Epithelial cell of proximal tubule (primary cell): ENCODE data around the gene E2F2. TPM values are rescaled to one million over a fixed set of nuclear protein-coding genes. Genes with fewer than 3 reads are reported as not detected.

Experiments
- DNase-seq: peaks from one replicate; pipeline ENCODE4 v3.0.0-alpha.2; 2011; ENCODE audit warnings: low read depth
- H3K4me3 ChIP-seq: 2 replicates; pipeline ENCODE4 v1.5.1; 2011; ENCODE audit warnings: low read depth, mild to moderate bottlenecking, low read length
- total RNA-seq: library from RNA; depleted of rRNA; stranded (reverse); fragments of >200 nt; gene quantifications from 2 replicates; pipeline ENCODE4 v1.2.3, GENCODE V29; 2015
- TF ChIP-seq, protein P1 (sequence below): conservative IDR thresholded peaks from 2 replicates; pipeline ENCODE4 v1.5.1; 2012; ENCODE audit warnings: low read depth, mild to moderate bottlenecking, low read length

Gene E2F2
- total RNA-seq, 1 donor from 2014 or later, result 4.0 TPM

DNA sequence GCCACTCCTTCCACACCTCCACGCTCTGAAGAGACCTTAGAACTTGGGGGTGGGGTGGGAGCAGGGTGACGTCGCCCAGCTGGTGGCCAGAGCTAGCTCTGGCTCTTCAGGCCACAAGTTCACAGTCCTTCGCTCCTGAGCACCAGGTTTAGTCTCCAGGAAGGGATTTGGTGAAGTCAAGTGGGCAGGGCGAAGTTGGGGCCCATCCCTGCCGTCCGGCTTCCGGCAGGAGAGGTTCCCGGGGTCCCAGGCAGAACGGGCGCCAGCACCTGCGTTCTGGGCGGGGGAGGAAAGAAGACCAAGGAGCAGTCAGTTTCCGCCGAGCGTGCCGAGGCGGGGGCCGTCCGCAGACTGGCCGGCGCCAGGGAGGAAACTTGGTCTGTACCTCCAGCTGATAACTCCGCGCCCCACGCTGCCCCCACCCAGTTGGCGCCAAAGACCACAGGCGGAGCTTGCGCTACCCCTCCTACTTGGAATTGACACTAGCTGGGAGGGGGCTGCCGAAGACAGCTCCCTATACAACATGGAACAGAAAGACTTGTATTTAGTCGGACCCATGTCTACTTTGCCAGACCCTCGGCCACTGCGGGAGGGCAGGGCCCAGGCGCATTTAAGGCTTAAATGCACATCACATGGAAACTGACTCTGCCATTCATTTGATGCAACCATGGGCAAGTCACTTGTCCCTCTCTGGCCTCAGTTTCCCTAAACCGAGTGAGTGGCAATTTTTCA lies 27.3 kb upstream of the E2F2 start:
- DNase-seq, result no peak

DNA sequence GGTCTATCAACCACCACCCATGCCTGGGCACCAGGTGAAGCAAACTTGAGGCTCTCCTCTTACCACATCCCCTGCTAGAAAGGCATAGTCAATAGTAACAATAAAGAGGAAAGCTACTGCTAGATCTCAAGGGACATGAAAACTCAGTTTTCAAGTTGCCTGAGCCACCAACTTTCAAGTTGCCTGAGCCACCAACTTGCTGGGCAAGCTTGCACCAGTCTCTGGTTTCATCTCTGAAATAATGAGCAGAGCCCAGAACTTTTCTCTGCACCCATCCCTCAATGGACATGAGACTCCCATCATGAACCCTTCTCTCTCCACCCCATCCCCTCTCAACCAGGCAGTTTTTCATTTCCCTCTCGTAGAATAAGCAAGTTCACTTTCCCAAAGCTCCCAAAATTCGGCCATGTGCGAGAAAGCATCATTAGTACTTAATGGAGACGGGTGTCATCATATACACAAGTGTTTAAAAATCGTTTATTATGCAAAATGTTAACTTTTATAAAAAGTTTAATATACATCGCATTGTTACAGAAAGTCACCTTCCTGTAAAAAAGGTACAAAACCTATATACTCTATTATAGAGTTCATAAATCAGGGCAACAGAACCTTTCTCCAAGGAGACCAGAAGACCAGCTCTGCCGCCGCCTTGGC lies 26.6 kb upstream of the E2F2 start:
- no peak for DNase-seq
- H3K4me3 ChIP-seq, result peak overlapping the region; percentile 75
- TF ChIP-seq, protein P1, sequence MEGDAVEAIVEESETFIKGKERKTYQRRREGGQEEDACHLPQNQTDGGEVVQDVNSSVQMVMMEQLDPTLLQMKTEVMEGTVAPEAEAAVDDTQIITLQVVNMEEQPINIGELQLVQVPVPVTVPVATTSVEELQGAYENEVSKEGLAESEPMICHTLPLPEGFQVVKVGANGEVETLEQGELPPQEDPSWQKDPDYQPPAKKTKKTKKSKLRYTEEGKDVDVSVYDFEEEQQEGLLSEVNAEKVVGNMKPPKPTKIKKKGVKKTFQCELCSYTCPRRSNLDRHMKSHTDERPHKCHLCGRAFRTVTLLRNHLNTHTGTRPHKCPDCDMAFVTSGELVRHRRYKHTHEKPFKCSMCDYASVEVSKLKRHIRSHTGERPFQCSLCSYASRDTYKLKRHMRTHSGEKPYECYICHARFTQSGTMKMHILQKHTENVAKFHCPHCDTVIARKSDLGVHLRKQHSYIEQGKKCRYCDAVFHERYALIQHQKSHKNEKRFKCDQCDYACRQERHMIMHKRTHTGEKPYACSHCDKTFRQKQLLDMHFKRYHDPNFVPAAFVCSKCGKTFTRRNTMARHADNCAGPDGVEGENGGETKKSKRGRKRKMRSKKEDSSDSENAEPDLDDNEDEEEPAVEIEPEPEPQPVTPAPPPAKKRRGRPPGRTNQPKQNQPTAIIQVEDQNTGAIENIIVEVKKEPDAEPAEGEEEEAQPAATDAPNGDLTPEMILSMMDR, result no peak

More for the DNA sequence above, 27.3 kb upstream of the E2F2 start:
- TF ChIP-seq, protein P1, result no peak
- H3K4me3 ChIP-seq, result peak overlapping the region; percentile 75

DNA sequence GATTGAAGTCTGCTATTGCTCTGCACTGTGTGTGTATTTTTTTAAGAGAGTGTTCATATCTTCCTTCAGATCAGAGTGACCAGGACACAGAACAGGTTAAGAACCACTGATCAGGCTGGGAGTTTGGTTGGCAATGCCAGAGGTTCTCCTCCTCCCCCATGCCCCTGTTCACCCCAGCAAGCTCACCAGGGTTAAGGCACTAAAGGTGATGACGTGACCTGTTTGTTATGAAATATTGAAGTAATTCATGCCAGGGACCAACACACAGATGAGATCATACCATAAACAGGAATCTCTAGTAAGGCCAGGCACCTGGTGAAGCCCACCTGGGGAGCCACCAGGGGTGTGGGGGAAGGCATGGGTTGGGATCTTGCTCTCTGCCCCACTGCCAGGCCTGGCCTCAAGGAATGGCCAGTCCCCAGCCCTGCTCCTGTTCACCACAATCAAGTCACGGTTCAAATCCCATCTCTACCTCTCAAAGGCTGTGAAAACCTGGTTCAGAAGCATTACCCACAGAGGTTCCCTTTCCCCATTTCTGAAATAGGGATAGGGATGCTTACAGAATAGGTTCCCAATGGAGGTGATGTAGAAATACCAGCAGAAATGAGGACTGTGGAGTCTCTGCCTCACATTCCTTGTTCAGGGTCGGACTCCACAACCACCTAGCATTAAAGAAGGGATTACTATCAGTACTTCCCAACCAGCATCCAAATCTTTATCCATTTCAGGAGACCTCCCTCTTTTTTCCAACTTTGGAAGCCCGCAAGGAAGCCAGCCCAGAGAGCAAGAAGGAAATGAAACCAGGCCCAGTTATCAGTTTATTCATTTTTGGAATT lies 25.8 kb upstream of the E2F2 start:
- no peak overlapping the region for H3K4me3 ChIP-seq
- no peak for DNase-seq
- TF ChIP-seq, protein P1, result no peak

- TF ChIP-seq, protein P1, result no peak
- DNase-seq, result no peak
- no peak overlapping the region for H3K4me3 ChIP-seq
These were observed 25.1 kb upstream of the E2F2 start for GRCh38 chr1:23555986-23556634.

- H3K4me3 ChIP-seq, result peak overlapping the region; percentile 56
- no peak for DNase-seq
- TF ChIP-seq, protein P1, result no peak
These were observed 24.4 kb upstream of the E2F2 start for GRCh38 chr1:23555270-23555985.

DNA sequence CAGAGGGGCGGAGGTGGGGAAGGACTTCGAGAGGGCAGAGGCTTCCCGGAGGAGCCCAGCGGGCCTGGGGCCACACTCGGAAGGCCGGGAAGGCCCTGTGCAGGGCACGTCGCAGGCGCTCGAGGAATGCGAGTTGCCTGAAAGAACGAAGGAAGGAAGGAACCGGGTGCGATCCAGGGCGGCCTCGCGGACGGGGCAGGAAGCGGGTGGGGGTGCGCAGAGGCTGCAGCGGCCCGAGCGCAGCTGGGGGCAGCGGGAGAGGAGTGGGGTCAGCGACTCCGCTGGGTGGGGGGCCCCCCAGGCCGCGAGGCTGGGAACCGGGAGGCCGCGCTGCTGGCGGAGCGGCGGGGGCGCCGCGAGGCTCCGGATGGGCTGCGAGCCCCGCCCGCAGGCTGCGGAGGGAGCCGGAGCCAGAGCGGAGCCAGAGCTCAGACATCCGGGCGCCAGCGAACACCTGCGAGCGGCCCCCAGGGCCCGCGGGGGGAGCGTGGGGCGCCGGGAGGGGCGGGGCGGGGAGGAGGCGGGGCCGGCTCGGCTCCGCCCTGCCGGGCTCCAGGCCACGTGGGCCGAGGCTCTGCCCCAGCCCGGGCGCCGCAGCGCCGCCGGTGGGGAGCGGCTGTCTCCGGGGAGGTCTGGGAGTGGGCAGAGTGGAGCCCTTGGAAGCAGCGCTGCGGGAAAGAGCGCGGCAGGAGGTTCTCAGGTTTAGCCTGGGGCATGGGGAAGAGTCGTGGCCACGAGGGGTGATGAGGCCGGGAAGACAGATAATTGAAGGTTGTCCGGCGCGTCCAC lies 23.6 kb upstream of the E2F2 start:
- DNase-seq, result no peak
- TF ChIP-seq, protein P1, result no peak
- H3K4me3 ChIP-seq, result peak overlapping the region; percentile 56
